ENCODE results near the gene MDFIC. TPM values are rescaled to one million over a fixed set of nuclear protein-coding genes. Genes with fewer than 3 reads are reported as not detected.

The MDFIC gene
- total and polyA plus RNA-seq, 2 of the 4 experiments (the other 2 are of a cell fraction): 16.9 to 35.0 TPM

GRCh38 chr7:115068220-115068619 lies 146.3 kb downstream of the MDFIC start:
- DNase-seq (peak; percentile 75), ATAC-seq (ENCODE audit: low read depth) (peak; percentile 49; the same call in 1 of the 2 replicates)
- in situ Hi-C loops (cut with MboI; ENCODE audit: low sequenced_read_pairs): no loop called here
- Histone ChIP-seq H4K20me1 (ENCODE audit: insufficient read depth, low read length) (no peaks in the 10 kb centered on the region), H3K56ac (ENCODE audit: extremely low read depth, insufficient read depth, low read length) (no peak overlapping the region), H3K18ac (ENCODE audit: low read depth, low read length) (no peak overlapping the region), H2BK120ac (ENCODE audit: low read depth, low read length) (no peak overlapping the region), H3K23ac (ENCODE audit: low read depth, low read length) (no peak overlapping the region), H2AK5ac (ENCODE audit: low read depth, low read length) (no peak overlapping the region), H3K4me1 (ENCODE audit: control insufficient read depth, insufficient read depth, low read length) (no peaks in the 10 kb centered on the region), H3K9me1 (ENCODE audit: insufficient read depth, low read length) (no peaks in the 10 kb centered on the region), H4K91ac (ENCODE audit: insufficient read depth, low read depth, low read length) (no peak overlapping the region), H3K4me2 (ENCODE audit: low read depth, low read length) (no peak overlapping the region), H2AK9ac (replicated peaks; ENCODE audit: low read depth, low read length, poor library complexity) (no peak overlapping the region), H3K14ac (replicated peaks; ENCODE audit: low read depth, low read length) (no peak overlapping the region), H3K27ac (ENCODE audit: insufficient read depth, low read length) (no peak overlapping the region), H3K4ac (ENCODE audit: low read depth, low read length) (no peak overlapping the region), H3K4me3 (ENCODE audit: insufficient read depth, low read depth, low read length) (no peak overlapping the region), H4K5ac (ENCODE audit: low read depth, low read length) (no peak overlapping the region), H3K36me3 (ENCODE audit: control insufficient read depth, insufficient read depth, low read length) (no peaks in the 10 kb centered on the region), H2AFZ (replicated peaks; ENCODE audit: low read length, poor library complexity) (no peak overlapping the region), H3K9me3 (ENCODE audit: control insufficient read depth, insufficient read depth, low read length) (no peaks in the 10 kb centered on the region), H3K79me1 (ENCODE audit: low read depth in 1 of 2, low read length in 2 of 2) (no peaks in the 10 kb centered on the region), H3K27me3 (ENCODE audit: control insufficient read depth, insufficient read depth, low read length) (no peaks in the 10 kb centered on the region), H2BK15ac (ENCODE audit: low read depth, low read length) (no peak overlapping the region), H2BK20ac (ENCODE audit: low read depth, low read length) (no peak overlapping the region), H2BK5ac (ENCODE audit: low read depth, low read length, poor library complexity, severe bottlenecking) (no peak overlapping the region), H4K8ac (ENCODE audit: low read depth in 2 of 2, low read length in 2 of 2) (no peak overlapping the region), H3K9ac (ENCODE audit: low read depth, low read length) (no peak overlapping the region)
- WGBS, 2 experiments (ENCODE audit: extremely low coverage in 2 of 2, insufficient read length in 1 of 2): no CpG with 5 or more reads among the region's 1 CpG
- intact Hi-C loops (cut with micrococcal nuclease): no loop called here
- TF ChIP-seq NFE2L2 (IDR thresholded peaks at IDR 0.05; ENCODE audit: low read depth, low read length) (no peak), CTCF (conservative IDR thresholded peaks at IDR 0.05; ENCODE audit: low read depth, low read length) (no peak), CEBPB (IDR thresholded peaks at IDR 0.05; ENCODE audit: low read depth, low read length) (no peak), MXI1 (IDR thresholded peaks at IDR 0.05; ENCODE audit: borderline replicate concordance, low read depth, low read length) (no peak), FOS (IDR thresholded peaks at IDR 0.05; ENCODE audit: low read depth, low read length) (no peak), RCOR1 (IDR thresholded peaks at IDR 0.05; ENCODE audit: insufficient replicate concordance, low read length) (no peak), USF2 (IDR thresholded peaks at IDR 0.05; ENCODE audit: low read depth, low read length) (no peak), RAD21 (IDR thresholded peaks at IDR 0.05; ENCODE audit: low read length) (no peak), RFX5 (IDR thresholded peaks at IDR 0.05; ENCODE audit: low read depth, low read length) (no peak), POLR2A (IDR thresholded peaks at IDR 0.05; ENCODE audit: low read depth, low read length) (no peak), MAFK (IDR thresholded peaks at IDR 0.05; ENCODE audit: low read depth, low read length) (no peak), ELK1 (IDR thresholded peaks at IDR 0.05; ENCODE audit: borderline replicate concordance, low read depth, low read length) (no peak), SMC3 (IDR thresholded peaks at IDR 0.05; ENCODE audit: low read depth, low read length) (no peak), MAZ (IDR thresholded peaks at IDR 0.05; ENCODE audit: borderline replicate concordance, low read depth, low read length) (no peak), CHD1 (IDR thresholded peaks at IDR 0.05; ENCODE audit: low read depth, low read length) (no peak), BHLHE40 (IDR thresholded peaks at IDR 0.05; ENCODE audit: low read depth, low read length) (no peak)
- dilution Hi-C loops (cut with HindIII; ENCODE audit: low sequenced_read_pairs, unreplicated experiment): no loop called here
- ChIA-PET CTCF (no interaction called here), POLR2A (ENCODE audit: unreplicated experiment) (no interaction called here)
- BruUV-seq (replicated peaks): no TSS peak

All from IMR-90 (cell line).